HuH-7 (cell line): ENCODE measurements around the gene ELP2.
A peak's percentile ranks its signal among the peaks of the same experiment; 100 is the strongest.
"Not testable (repeated sequence)": the region's sequence is repeated elsewhere in the genome, so short reads cannot be mapped to it uniquely, and the experiment has no call there.

Experiments
- DNase-seq: peaks from one replicate; pipeline ENCODE4 v3.0.0; 2011; ENCODE audit warnings: low spot score

The ELP2 gene

DNA sequence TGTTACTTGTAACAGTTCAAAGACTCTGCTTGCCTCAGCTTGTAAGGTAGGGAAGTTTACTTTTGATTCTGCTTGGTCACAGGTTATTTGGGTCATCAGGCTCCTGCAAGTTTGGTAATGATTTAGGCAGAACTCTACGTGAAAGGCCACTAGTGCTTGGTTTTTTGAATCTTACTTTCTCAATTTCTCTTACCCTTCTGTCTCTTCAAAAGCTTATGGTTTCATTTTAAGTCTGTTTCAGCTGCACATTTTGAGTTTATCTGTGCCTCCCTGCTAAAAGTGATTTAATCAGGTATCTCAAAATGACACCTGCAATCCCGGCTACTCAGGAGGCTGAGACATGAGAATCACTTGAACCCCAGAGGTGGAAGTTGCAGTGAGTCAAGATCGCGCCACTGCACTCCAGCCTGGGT is 31.3 kb downstream of the ELP2 start:
- no peak for DNase-seq

- DNase-seq, result no peak
Observed at GRCh38 chr18:36162981-36163380, 33.3 kb downstream of the ELP2 start.

- no peak for DNase-seq
Observed at GRCh38 chr18:36167692-36168218, 38.1 kb downstream of the ELP2 start.

GRCh38 chr18:36168296-36168695 is 38.6 kb downstream of the ELP2 start:
- DNase-seq, result not testable (repeated sequence)

DNA sequence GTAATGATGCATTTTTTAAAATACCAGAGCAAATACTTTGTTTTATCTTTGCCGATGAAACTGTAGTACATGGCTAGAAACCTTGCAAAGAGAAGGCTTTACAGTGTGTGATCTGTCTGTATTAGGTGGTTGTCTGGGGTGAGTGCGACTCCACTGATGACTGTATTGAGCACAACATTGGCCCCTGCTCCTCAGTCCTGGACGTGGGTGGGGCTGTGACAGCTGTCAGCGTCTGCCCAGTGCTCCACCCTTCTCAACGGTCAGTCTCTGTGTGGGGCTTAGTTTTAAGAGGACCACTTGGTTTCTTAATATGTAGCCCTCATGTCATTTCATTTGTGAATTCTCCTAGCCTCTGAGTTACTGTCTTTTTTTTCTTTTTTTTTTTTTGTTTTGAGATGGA is 40.2 kb downstream of the ELP2 start:
- DNase-seq, result no peak

DNA sequence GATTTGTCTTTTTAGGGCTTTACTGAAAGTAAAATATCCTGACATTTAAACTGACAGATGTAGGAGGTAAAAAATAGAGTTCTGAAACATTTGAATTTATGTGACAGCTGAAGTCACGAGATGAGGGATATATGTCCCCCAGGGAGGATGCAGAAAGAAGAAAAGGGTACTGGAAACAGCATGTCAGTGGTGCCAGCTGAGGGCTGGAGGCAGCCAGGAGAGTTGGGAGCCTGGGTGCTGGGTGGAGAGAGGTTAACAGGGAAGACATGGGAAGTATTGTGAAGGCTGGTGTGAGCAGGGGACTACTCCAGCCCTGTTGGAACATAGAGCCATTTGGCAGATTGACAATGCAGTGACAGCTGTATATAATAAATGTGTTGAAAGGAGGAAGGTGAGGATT is 45.8 kb downstream of the ELP2 start:
- DNase-seq, result no peak

DNA sequence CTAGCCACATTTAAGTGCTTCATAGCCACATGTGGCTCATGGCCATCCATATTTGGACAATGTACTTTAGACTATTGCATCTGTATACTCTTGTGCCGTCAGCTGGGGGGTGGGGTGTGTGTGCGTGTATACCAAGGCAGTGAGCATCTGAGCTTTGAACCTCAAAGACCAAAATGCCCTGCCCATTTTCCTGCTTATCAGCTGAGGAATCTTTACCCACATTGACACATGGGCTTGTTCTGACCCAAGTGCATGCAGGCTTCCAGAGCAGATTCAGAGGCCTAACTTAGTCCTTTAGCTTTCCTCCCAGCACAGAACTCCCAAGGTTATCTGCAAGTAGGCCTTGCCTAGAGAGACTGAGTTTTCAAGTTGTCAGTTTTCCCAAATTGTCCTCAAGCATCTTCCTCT is 46.5 kb downstream of the ELP2 start:
- peak; percentile 33 for DNase-seq

GRCh38 chr18:36176711-36177110 is 47.0 kb downstream of the ELP2 start:
- no peak for DNase-seq

- DNase-seq, result no peak
Observed at GRCh38 chr18:36177913-36178312, 48.2 kb downstream of the ELP2 start.

DNA sequence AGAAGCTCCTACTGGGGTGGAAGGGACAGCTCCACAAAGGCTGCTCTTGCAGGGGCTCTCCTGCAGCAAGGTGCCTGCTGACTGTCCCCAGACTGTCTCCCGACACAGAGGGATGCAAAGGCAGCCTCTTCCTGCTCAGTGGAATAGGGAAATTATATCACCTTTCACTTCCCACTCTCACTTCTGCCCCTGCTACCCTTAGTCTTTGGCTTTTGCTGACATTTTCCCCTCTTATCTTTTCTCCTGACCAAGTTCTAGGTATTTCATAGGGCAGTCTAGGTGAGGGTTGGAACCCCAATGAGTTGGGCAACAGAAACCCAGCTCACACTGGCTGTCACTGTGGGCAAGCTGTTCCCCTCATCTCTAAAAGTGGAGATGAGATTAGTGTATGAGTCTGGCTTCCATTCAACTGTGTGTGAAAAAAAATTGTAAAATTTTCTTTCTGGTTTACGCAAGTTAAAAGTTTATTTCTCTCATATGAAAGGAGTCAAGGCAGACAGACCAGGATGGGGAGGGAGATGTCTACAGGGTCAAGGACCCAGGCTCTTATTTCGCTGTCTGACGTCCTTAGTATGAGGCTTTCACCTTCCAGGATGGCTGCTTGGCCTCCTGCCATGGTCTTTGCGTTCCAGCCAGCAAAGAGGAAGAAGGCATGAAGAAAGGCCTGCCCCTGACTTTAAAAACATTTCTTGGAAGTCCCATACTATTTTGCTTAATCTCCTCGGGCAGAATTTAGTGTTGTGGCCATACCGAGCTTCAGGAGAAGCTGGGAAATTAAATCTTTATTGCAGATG is 50.1 kb downstream of the ELP2 start:
- no peak for DNase-seq

GRCh38 chr18:36181441-36181840 is 51.7 kb downstream of the ELP2 start:
- DNase-seq, result no peak

DNA sequence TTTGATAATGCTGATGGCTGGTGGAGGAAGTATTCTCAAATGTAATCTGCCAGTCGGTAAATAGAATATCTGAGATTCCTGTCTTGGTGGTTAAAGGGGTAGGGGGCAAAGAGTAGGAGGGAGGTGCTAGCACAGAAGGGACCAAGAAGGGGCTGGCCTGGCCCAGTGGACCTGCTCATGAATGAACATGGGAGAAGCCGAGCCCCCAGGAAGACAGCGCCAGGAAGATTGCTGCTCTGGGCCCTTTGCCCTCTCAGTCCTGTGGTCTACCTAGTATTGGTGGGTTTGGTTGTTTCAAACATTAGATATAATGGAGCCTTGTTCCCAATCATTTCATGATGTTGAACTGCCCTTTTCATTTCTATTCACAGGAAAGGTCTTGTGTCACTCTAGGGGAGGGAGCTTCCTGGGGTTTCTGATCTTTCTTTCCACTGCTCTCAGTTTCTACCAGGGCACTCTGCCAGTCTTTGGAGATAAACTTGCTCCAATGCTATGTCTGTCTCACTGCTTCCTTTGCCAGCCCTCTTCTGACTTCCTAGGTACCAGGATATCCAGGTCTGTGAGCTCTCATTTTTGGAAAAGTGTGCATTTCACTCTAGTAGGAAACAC is 52.3 kb downstream of the ELP2 start:
- DNase-seq, result no peak

- no peak for DNase-seq
Observed at GRCh38 chr18:36183033-36183432, 53.3 kb downstream of the ELP2 start.

GRCh38 chr18:36183987-36184386 is 54.3 kb downstream of the ELP2 start:
- no peak for DNase-seq

- DNase-seq, result no peak
Observed at GRCh38 chr18:36185157-36185556, 55.5 kb downstream of the ELP2 start.

DNA sequence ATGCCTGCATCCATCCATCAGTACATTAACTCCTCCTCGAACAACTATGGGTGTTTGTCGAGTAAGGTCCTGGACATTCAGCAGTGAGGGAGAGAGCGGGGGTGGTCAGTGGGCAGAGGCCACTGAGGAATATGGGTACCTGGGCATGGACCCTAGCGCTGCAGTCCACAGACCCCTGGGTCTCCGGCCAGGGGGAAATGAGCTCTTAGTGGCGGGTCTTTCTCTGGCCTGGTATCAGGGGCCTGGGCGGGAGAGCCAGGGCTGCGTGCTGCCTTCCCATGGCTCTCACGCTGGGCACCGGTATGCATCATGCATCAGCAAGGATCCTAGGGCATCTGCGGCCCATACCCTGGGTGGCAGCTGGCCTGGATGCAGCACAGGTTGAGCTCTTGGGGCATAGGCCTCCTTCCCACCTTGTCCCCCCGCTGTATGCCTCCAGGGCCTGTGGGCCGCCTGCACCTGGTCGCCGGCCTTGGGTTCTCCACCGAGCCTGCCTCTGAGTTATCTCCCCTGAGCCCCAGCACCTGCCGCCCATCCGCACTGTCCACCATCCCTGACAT is 56.3 kb downstream of the ELP2 start:
- no peak for DNase-seq

DNA sequence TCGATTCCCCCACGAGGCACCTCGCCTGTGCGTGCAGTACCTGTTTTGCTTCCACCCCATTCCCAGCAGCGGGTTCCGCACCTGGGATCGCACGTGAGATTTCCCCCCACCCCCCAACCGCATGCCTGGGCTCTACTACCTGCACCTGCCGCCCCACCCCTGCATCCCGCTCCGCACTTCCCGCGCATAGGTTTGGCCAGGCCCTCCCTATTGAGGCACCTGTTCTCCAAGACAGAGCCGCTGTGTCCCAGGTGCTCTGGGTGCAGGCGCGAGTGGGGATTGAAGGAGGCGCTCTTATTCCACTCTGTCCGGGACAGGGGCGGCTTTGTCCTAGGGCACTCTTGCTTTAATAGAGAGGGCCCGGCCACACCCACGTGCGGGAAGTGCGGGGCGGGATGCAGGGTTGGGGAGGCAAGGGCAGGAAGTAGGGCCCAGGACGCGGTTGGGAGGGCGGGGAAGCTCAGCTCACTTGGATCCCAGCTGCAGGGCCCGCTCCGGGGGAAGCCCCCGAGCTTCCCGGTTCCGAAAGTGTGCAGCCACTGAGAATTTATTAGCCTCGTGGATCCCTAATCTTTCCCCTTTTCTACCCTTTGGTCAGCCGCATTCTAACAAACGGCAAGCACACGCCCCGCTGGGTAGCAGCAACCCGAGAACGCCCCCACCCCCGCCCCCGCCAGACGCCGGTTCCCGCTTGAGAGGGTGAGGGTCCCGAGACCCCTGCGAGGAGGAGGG is 56.9 kb downstream of the ELP2 start:
- peak; percentile 65 for DNase-seq

- peak; percentile 88 for DNase-seq
Observed at GRCh38 chr18:36187193-36187825, 57.6 kb downstream of the ELP2 start, which contains the start of gene MOCOS. Gene MOCOS, plus strand, starts transcription at chr18:36187497. Its CDS starts 43 bp downstream, at chr18:36187540.

DNA sequence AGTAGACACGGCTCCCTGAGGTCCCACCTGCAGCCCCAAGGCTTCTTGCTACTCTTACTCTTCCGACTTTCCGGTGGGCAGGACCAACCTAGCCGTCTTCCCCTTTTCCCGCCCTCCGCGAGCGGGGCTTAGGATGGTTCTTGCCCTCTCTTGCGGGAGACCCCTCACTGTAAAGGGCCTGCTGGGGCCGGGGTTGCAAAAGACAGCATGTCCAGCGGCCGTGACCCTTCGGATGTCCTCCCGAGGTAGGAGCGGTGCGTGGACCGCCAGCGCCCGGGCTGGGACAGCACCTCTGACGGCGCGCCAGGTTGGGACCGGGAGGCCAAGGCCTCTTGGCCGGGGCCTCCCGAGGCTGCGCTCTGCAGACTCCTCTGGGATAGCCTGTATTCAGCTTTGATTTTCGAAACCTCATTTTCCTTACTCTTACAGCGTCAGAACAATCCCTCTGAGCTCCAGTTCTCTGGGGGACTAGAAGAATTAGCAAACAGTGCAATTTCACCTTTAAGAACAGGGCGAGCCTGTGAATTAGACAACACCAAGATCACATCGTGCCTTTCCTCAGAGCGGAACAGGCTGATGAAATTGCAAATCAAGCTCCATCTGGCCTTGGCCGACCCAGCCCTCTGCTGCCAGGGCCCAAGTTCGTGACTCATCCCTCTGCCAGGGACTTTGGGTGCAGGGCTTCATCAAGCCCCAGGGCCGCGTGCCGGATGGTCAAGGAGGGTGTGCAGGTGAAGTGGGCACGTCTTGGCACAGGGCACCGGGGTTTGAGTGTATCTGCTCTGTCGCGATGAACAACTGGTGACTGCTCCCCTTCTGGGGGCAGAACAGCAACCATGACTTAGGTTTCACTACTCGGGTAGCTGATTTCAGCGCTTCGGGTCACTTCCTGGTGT is 58.4 kb downstream of the ELP2 start:
- no peak for DNase-seq

DNA sequence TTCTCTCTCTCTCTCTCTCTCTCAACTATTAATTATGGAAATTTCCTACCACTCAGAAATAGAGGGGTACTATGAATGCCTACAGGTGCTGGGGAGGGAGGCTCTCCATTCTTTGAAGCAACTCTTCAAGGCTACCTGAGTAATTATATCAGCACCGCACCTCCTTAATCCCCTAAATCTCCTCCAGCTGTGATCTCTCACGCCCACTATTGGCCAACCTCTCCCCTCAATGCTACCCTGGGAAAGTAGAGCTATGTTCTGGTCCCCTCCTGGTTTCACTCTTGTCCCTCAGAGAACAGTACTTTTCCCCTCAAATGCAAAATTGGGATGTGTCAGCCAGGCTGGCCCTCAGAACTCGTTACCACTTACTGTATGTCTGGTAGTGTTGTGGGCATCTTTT is 59.2 kb downstream of the ELP2 start:
- no peak for DNase-seq

- no peak for DNase-seq
Observed at GRCh38 chr18:36189486-36189885, 59.8 kb downstream of the ELP2 start.
